Neural progenitor cell (in vitro differentiated cells): ENCODE results near the gene POLE3. TPM values are rescaled to one million over a fixed set of nuclear protein-coding genes. Genes with fewer than 3 reads are reported as not detected.
"Not testable (repeated sequence)": the region's sequence is repeated elsewhere in the genome, so short reads cannot be mapped to it uniquely, and the experiment has no call there.

Experiments used
- DNase-seq: peaks from one replicate; pipeline ENCODE4 v3.0.0-alpha.2; 2016; ENCODE audit warnings: low spot score
- H2AFZ ChIP-seq: fragments of 200-600 bp; sonication (generic); replicated peaks from 2 replicates; pipeline ENCODE4 v1.6.1; 2016; ENCODE audit warnings: antibody characterized with exemption
- H3F3A ChIP-seq: fragments of 200-600 bp; sonication (generic); 2 replicates; pipeline ENCODE4 v1.6.1; 2016; ENCODE audit warnings: antibody characterized with exemption, low read depth
- H3K27ac ChIP-seq: fragments of 200-600 bp; sonication (generic); 2 replicates; pipeline ENCODE4 v1.5.1; 2016; ENCODE audit warnings: mild to moderate bottlenecking
- H3K27me3 ChIP-seq: fragments of 200-600 bp; sonication (generic); 2 replicates; pipeline ENCODE4 v1.6.1; 2016; ENCODE audit warnings: mild to moderate bottlenecking, moderate library complexity
- H3K36me3 ChIP-seq: fragments of 200-600 bp; sonication (generic); 2 replicates; pipeline ENCODE4 v1.5.1; 2016
- H3K4me1 ChIP-seq: fragments of 200-600 bp; sonication (generic); 2 replicates; pipeline ENCODE4 v1.6.1; 2016; ENCODE audit warnings: mixed run types
- H3K4me2 ChIP-seq: fragments of 200-600 bp; sonication (generic); 2 replicates; pipeline ENCODE4 v1.6.1; 2016
- H3K4me3 ChIP-seq: fragments of 200-600 bp; sonication (generic); 2 replicates; pipeline ENCODE4 v1.5.1; 2016
- H3K79me2 ChIP-seq: fragments of 200-600 bp; sonication (generic); 2 replicates; pipeline ENCODE4 v1.6.1; 2016; ENCODE audit warnings: low read depth
- H3K9ac ChIP-seq: fragments of 200-600 bp; sonication (generic); 2 replicates; pipeline ENCODE4 v1.6.1; 2016
- H3K9me3 ChIP-seq: fragments of 200-600 bp; sonication (generic); 2 replicates; pipeline ENCODE4 v1.5.1; 2016; ENCODE audit warnings: low read depth
- H4K20me1 ChIP-seq: fragments of 200-600 bp; sonication (generic); 2 replicates; pipeline ENCODE4 v1.6.1; 2016; ENCODE audit warnings: low read depth
- H3K27ac Mint-ChIP-seq: 3 replicates; pipeline ENCODE4 v1.8.0; 2021; ENCODE audit warnings: mixed read lengths
- H3K27me3 Mint-ChIP-seq: 2 replicates; pipeline ENCODE4 v1.8.0; 2022; ENCODE audit warnings: low read depth, mild to moderate bottlenecking, inconsistent platforms, moderate library complexity, mixed read lengths; ENCODE audit not compliant: insufficient read depth
- H3K36me3 Mint-ChIP-seq: 3 replicates; pipeline ENCODE4 v1.8.0; 2021; ENCODE audit warnings: mixed read lengths
- H3K4me1 Mint-ChIP-seq: 3 replicates; pipeline ENCODE4 v1.8.0; 2021; ENCODE audit warnings: mixed read lengths
- H3K4me3 Mint-ChIP-seq: 3 replicates; pipeline ENCODE4 v1.8.0; 2021; ENCODE audit warnings: mild to moderate bottlenecking, moderate library complexity, mixed read lengths
- H3K9me3 Mint-ChIP-seq: 3 replicates; pipeline ENCODE4 v1.8.0; 2020; ENCODE audit warnings: mixed read lengths
- CTCF ChIP-seq: fragments of 200-600 bp; sonication (generic); IDR thresholded peaks from 2 replicates; pipeline ENCODE4 v1.5.1; 2017; ENCODE audit warnings: antibody characterized with exemption, mild to moderate bottlenecking
- EZH2 ChIP-seq: fragments of 200-600 bp; sonication (generic); IDR thresholded peaks from 2 replicates; pipeline ENCODE4 v1.6.1; 2017; ENCODE audit warnings: antibody characterized with exemption, mild to moderate bottlenecking, moderate library complexity
- EZH2phosphoT487 ChIP-seq: fragments of 200-600 bp; sonication (generic); IDR thresholded peaks from 2 replicates; pipeline ENCODE4 v1.6.1; 2017; ENCODE audit warnings: antibody characterized with exemption
- total RNA-seq: library from RNA; depleted of rRNA; stranded (reverse); fragments of >200 nt; gene quantifications from 2 replicates; pipeline ENCODE4 v1.2.3, GENCODE V29; 2015; ENCODE audit warnings: low replicate concordance

The POLE3 gene
- total RNA-seq, 1 donor from 2014 or later = 57.8 TPM

- H2AFZ ChIP-seq = no peak overlapping the region
Measured at GRCh38 chr9:113444736-113445135, 34.3 kb upstream of the POLE3 start.

DNA sequence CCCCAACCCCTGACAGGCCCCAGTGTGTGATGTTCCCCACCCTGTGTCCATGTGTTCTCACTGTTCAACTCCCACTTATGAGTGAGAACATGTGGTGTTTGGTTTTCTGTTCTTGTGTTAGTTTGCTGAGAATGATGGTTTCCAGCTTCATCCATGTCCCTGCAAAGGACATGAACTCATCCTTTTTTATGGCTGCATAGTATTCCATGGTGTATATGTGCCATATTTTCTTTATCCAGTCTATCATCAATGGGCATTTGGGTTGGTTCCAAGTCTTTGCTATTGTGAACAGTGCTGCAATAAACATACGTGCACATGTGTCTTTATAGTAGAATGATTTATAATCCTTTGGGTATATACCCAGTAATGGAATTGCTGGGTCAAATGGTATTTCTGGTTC is 27.2 kb upstream of the POLE3 start:
- not testable (repeated sequence) for H3K4me2 ChIP-seq, H3K4me1 Mint-ChIP-seq, DNase-seq, H3K27ac Mint-ChIP-seq, H3K79me2 ChIP-seq, H3K4me1 ChIP-seq, H3K27me3 Mint-ChIP-seq, H3F3A ChIP-seq, H3K9me3 ChIP-seq, H3K27me3 ChIP-seq, H4K20me1 ChIP-seq, H3K9me3 Mint-ChIP-seq, H3K4me3 Mint-ChIP-seq, H3K9ac ChIP-seq, H3K36me3 ChIP-seq, H3K27ac ChIP-seq, H2AFZ ChIP-seq, H3K36me3 Mint-ChIP-seq, H3K4me3 ChIP-seq

More at GRCh38 chr9:113444736-113445135, 34.3 kb upstream of the POLE3 start:
- H4K20me1 ChIP-seq = no peaks in the 10 kb centered on the region
- DNase-seq = no peak
- H3K9me3 Mint-ChIP-seq = no peaks in the 10 kb centered on the region
- H3K27ac Mint-ChIP-seq = peak overlapping the region; percentile 25
- H3K36me3 ChIP-seq = no peaks in the 10 kb centered on the region
- peaks cover 3% of the 10 kb centered on the region for H3K27me3 Mint-ChIP-seq
- H3K4me3 Mint-ChIP-seq = no peak overlapping the region
- no peaks in the 10 kb centered on the region for H3F3A ChIP-seq
- no peaks in the 10 kb centered on the region for H3K4me1 ChIP-seq
- no peak overlapping the region for H3K4me2 ChIP-seq
- H3K36me3 Mint-ChIP-seq = no peaks in the 10 kb centered on the region
- H3K27ac ChIP-seq = no peak overlapping the region
- H3K9me3 ChIP-seq = no peaks in the 10 kb centered on the region
- no peak for TF ChIP-seq EZH2
- no peak for TF ChIP-seq CTCF
- no peak for TF ChIP-seq EZH2phosphoT487
- H3K27me3 ChIP-seq = no peaks in the 10 kb centered on the region
- H3K4me3 ChIP-seq = no peak overlapping the region
- H3K4me1 Mint-ChIP-seq = peaks cover 2% of the 10 kb centered on the region
- no peaks in the 10 kb centered on the region for H3K79me2 ChIP-seq
- H3K9ac ChIP-seq = no peak overlapping the region

DNA sequence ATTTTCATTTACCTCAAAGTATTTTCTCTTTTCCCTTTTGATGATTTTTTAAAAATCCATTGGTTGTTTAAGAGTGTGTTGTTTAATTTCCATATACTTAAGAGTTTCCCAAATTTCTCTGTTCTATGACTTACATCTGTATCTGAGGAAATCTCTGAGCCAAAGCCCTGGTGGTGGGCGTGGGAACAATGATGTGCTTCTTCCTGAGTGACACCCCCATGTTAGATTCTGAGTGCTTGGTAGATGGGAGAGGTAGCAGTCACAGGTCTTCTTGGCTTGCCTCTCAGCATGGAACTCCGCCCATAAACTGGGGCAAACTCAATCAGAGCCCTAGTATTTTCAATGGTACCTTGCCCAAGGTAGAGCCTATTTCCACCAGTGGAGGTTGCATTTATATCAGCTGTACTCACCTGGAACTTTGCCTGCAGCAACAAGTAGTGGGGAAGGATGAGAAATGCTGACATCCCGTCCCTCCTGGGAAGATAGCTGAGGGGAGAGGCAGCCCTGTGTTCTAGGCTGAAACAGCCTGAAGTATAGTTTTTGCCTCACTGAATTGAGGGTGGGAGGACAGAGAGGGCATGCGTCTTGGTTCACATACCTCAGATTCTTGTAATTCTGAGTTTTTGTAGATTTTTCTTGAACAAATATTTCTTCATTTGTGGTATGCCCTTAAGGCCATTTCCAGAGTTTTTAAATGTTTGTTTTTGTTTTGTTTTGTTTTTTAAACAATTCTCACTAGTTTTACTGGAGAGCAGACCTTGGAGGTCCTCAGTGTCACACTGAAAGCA is 26.4 kb upstream of the POLE3 start:
- Histone ChIP-seq H3F3A (no peaks in the 10 kb centered on the region), H3K9ac (no peak overlapping the region), H3K9me3 (no peaks in the 10 kb centered on the region), H4K20me1 (no peaks in the 10 kb centered on the region), H3K79me2 (no peaks in the 10 kb centered on the region), H3K4me2 (no peak overlapping the region), H3K4me3 (no peak overlapping the region), H3K27me3 (no peaks in the 10 kb centered on the region), H3K27ac (no peak overlapping the region), H2AFZ (no peak overlapping the region), H3K36me3 (no peaks in the 10 kb centered on the region), H3K4me1 (no peaks in the 10 kb centered on the region)
- peaks cover 6% of the 10 kb centered on the region for H3K9me3 Mint-ChIP-seq
- no peak for TF ChIP-seq CTCF
- no peak for TF ChIP-seq EZH2
- no peak for TF ChIP-seq EZH2phosphoT487
- no peak overlapping the region for H3K27ac Mint-ChIP-seq
- H3K36me3 Mint-ChIP-seq = no peaks in the 10 kb centered on the region
- no peak overlapping the region for H3K4me3 Mint-ChIP-seq
- no peaks in the 10 kb centered on the region for H3K4me1 Mint-ChIP-seq
- peaks cover 7% of the 10 kb centered on the region for H3K27me3 Mint-ChIP-seq
- no peak for DNase-seq

DNA sequence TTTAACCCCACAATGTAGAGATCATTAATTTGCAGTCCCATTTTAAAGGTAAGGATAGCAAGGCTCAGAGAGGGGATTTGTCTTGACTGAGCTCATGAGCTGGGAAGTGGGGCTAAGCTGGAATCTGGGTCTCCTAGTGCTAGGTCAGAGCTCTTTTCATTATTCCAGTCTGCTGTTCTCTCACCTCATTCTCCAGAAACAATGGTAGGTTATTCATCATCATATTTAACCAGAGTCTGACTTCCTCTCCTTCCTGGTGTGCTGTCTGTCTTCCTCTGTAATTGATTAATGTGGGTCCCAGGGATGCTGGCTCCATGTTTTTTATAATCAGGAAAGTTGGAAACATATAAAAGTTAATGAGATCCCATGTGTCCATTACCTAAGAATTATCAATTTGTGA is 20.7 kb upstream of the POLE3 start:
- DNase-seq = no peak
- Histone ChIP-seq H2AFZ (no peak overlapping the region), H3K27ac (no peak overlapping the region), H3K27me3 (no peaks in the 10 kb centered on the region), H3F3A (no peaks in the 10 kb centered on the region), H4K20me1 (no peaks in the 10 kb centered on the region), H3K9ac (no peak overlapping the region), H3K9me3 (no peaks in the 10 kb centered on the region), H3K4me2 (no peak overlapping the region), H3K36me3 (no peaks in the 10 kb centered on the region), H3K4me3 (no peak overlapping the region), H3K4me1 (no peaks in the 10 kb centered on the region), H3K79me2 (no peaks in the 10 kb centered on the region)
- TF ChIP-seq EZH2 = no peak
- TF ChIP-seq EZH2phosphoT487 = no peak
- no peak for TF ChIP-seq CTCF
- no peak overlapping the region for H3K4me3 Mint-ChIP-seq
- H3K9me3 Mint-ChIP-seq = no peaks in the 10 kb centered on the region
- no peak overlapping the region for H3K27ac Mint-ChIP-seq
- no peaks in the 10 kb centered on the region for H3K4me1 Mint-ChIP-seq
- peaks cover 4% of the 10 kb centered on the region for H3K27me3 Mint-ChIP-seq
- no peaks in the 10 kb centered on the region for H3K36me3 Mint-ChIP-seq
